PC-9 (cell line): ENCODE data around the gene CELF2. TPM values are rescaled to one million over a fixed set of nuclear protein-coding genes. Genes with fewer than 3 reads are reported as not detected.

Experiments
- BruUV-seq: library from RNA; stranded (reverse); fragments of 400-500 nt; replicated peaks from 2 replicates; lab custom pipeline; 2021; lab: Mats Ljungman, UMichigan
- CTCF ChIA-PET: fragments of 300-600 bp; sonication (Branson Sonifier 250); formaldehyde crosslinking; loops from one replicate; lab custom pipeline; 2022; ENCODE audit warnings: antibody characterized with exemption; lab: Charles Lee
- POLR2A ChIA-PET: fragments of 300-600 bp; sonication (Branson Sonifier 250); formaldehyde crosslinking; loops from one replicate; lab custom pipeline; 2022; ENCODE audit warnings: antibody characterized with exemption; ENCODE audit not compliant: unreplicated experiment; lab: Charles Lee
- DNase-seq, 2 experiments: peaks; one replicate each; pipeline versions ENCODE4 v3.0.0 to v3.0.0-alpha.2; 2015 to 2022; ENCODE audit warnings: mixed read lengths in 1 of 2
- H2AFZ ChIP-seq: fragments of 200-600 bp; sonication (generic); 2 replicates; pipeline ENCODE4 v1.8.1; 2017; ENCODE audit warnings: antibody characterized with exemption
- H3F3A ChIP-seq: fragments of 200-600 bp; sonication (generic); 2 replicates; pipeline ENCODE4 v1.8.1; 2017; ENCODE audit warnings: antibody characterized with exemption, mild to moderate bottlenecking, low read depth; ENCODE audit not compliant: insufficient read depth
- H3K27ac ChIP-seq: fragments of 200-600 bp; sonication (generic); 2 replicates; pipeline ENCODE4 v1.6.1; 2016; ENCODE audit warnings: mixed run types
- H3K27me3 ChIP-seq: fragments of 200-600 bp; sonication (generic); 2 replicates; pipeline ENCODE4 v1.6.1; 2016; ENCODE audit warnings: low read depth, mixed run types; ENCODE audit not compliant: insufficient read depth
- H3K36me3 ChIP-seq: fragments of 200-600 bp; sonication (generic); 2 replicates; pipeline ENCODE4 v1.6.1; 2016; ENCODE audit warnings: low read depth, mixed run types
- H3K4me1 ChIP-seq: fragments of 200-600 bp; sonication (generic); replicated peaks from 2 replicates; pipeline ENCODE4 v1.6.1; 2016; ENCODE audit warnings: mixed run types; ENCODE audit not compliant: insufficient read depth
- H3K4me2 ChIP-seq: fragments of 200-600 bp; sonication (generic); 2 replicates; pipeline ENCODE4 v1.6.1; 2017; ENCODE audit warnings: mixed run types
- H3K4me3 ChIP-seq: fragments of 200-600 bp; sonication (generic); 2 replicates; pipeline ENCODE4 v1.6.1; 2016; ENCODE audit warnings: mixed run types
- H3K79me2 ChIP-seq: fragments of 200-600 bp; sonication (generic); 2 replicates; pipeline ENCODE4 v1.6.1; 2017; ENCODE audit warnings: low read depth, mixed run types
- H3K9me2 ChIP-seq: fragments of 200-600 bp; sonication (generic); 2 replicates; pipeline ENCODE4 v1.8.1; 2017; ENCODE audit warnings: mild to moderate bottlenecking; ENCODE audit not compliant: insufficient read depth
- H3K9me3 ChIP-seq: fragments of 200-600 bp; sonication (generic); 2 replicates; pipeline ENCODE4 v1.8.1; 2016; ENCODE audit warnings: low read depth; ENCODE audit not compliant: insufficient read depth
- H4K20me1 ChIP-seq: fragments of 200-600 bp; sonication (generic); 2 replicates; pipeline ENCODE4 v1.8.1; 2017; ENCODE audit not compliant: insufficient read depth
- CTCF ChIP-seq: fragments of 200-600 bp; sonication (generic); conservative IDR thresholded peaks from 2 replicates; pipeline ENCODE4 v1.6.1; 2017; ENCODE audit warnings: mixed run types, antibody characterized with exemption, mild to moderate bottlenecking, moderate library complexity
- EZH2 ChIP-seq: fragments of 200-600 bp; sonication (generic); IDR thresholded peaks from 2 replicates; pipeline ENCODE4 v1.8.0; 2017; ENCODE audit warnings: antibody characterized with exemption, low read depth
- intact Hi-C: fragments of 100-400 bp; cut with micrococcal nuclease; formaldehyde crosslinking; loops from one replicate; pipeline ENCODE4 v1.10.0; 2022; ENCODE audit not compliant: unreplicated experiment
- total RNA-seq: library from RNA; stranded (reverse); gene quantifications from 2 replicates; pipeline ENCODE4 v1.2.3, GENCODE V29; 2021

The CELF2 gene
- total RNA-seq, 1 experiment from 2014 or later: not detected

DNA sequence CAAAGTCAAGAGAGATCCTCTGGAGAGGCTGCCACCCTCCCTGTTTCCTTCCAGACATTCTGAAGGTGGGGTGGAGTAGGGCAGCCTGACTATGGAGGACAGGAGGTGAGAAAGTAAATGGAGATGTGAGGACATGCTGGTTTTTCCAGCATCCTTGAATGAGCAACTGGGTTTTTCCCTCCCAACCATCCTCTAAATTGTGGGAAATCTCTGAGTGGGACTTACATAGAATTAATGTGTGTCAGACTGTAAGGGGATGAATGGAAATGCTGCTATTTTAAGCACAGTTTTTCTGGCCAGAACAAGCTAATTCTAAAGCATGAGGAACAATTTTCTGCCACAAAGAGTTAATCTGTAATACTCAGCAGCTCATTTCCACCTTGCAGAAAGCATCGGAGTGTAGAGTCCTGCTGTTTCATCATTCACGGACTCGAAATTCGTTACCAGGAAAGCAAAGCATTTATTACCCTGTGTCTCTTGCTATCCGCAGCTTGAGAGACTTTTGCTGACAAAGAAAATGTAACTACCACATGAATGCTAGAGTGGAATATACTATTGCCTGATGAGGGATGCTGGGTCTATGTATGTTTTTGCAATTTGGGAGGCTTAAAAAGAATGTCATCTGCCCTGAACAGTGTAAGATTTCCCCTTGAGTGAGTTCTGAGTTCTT, 213.0 kb downstream of the CELF2 start:
- no peaks in the 10 kb centered on the region for H3K36me3 ChIP-seq
- no peak overlapping the region for H3K4me3 ChIP-seq
- no peaks in the 10 kb centered on the region for H3K9me3 ChIP-seq
- no peak overlapping the region for H3K27ac ChIP-seq
- H3F3A ChIP-seq: no peaks in the 10 kb centered on the region
- no peaks in the 10 kb centered on the region for H3K79me2 ChIP-seq
- TF ChIP-seq EZH2 (no peak), CTCF (no peak)
- no peaks in the 10 kb centered on the region for H3K9me2 ChIP-seq
- CTCF ChIA-PET: no interaction called here
- no peak overlapping the region for H2AFZ ChIP-seq
- H4K20me1 ChIP-seq: no peaks in the 10 kb centered on the region
- H3K27me3 ChIP-seq: peaks cover 63% of the 10 kb centered on the region
- no TSS peak for BruUV-seq
- H3K4me1 ChIP-seq: no peaks in the 10 kb centered on the region
- intact Hi-C loops: no loop called here
- POLR2A ChIA-PET: no interaction called here
- H3K4me2 ChIP-seq: no peak overlapping the region
- DNase-seq: no peak

GRCh38 chr10:11231285-11231684, 213.6 kb downstream of the CELF2 start:
- Histone ChIP-seq H3K9me3 (no peaks in the 10 kb centered on the region), H3K4me3 (no peak overlapping the region), H3K36me3 (no peaks in the 10 kb centered on the region), H3K9me2 (no peaks in the 10 kb centered on the region), H4K20me1 (no peaks in the 10 kb centered on the region), H3K4me1 (no peaks in the 10 kb centered on the region), H2AFZ (no peak overlapping the region), H3K27ac (no peak overlapping the region), H3K27me3 (peaks cover 66% of the 10 kb centered on the region), H3K79me2 (no peaks in the 10 kb centered on the region), H3F3A (no peaks in the 10 kb centered on the region), H3K4me2 (no peak overlapping the region)
- intact Hi-C loops: no loop called here
- DNase-seq: no peak
- POLR2A ChIA-PET: no interaction called here
- CTCF ChIA-PET: interaction anchor here (0.5 kb wide), 1 partner anchor 24 kb away, joined by 3 read pairs; no protein-coding TSS in a partner anchor
- BruUV-seq: no TSS peak
- TF ChIP-seq EZH2: no peak
- no peak for TF ChIP-seq CTCF

DNA sequence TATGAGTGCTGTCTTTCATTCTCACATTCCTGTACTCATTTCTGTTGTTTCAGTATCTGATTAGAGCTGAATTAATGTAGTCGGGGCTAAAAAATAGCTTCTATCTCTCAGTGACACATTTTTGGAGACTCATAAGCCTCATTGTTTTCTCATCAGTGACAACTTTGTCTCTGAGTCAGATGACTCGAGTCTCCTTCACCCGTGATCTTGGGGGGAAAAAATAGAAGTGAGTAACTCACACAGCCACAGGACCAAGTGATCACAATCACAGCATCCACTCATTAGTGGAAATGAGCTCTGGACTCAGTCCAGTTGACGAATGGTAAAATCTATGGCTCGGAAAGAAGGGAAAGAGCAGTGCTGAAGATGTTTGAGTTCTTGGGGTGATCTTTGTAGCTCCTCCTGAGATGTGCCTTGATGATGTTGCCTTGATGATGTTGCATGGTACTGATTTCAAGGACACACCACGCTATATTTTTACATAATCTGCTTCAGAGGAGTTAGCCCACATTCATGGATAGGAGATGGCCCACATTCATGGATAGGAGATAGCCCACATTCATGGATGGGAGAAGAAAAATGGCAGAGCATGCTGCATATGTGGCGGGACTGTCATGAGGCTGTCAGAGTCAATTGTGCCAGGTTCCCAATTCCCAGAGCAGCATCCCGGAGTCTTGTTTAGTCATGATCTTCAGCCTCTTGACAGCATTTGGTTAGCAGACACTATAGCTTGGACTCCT, 214.7 kb downstream of the CELF2 start:
- Histone ChIP-seq H3K36me3 (no peaks in the 10 kb centered on the region), H3K9me2 (no peaks in the 10 kb centered on the region), H3K9me3 (no peaks in the 10 kb centered on the region), H3K79me2 (no peaks in the 10 kb centered on the region), H3K4me3 (no peak overlapping the region), H3K4me1 (no peaks in the 10 kb centered on the region), H3K27me3 (peaks cover 68% of the 10 kb centered on the region), H3F3A (no peaks in the 10 kb centered on the region), H3K27ac (no peak overlapping the region), H4K20me1 (no peaks in the 10 kb centered on the region), H2AFZ (no peak overlapping the region), H3K4me2 (no peak overlapping the region)
- no TSS peak for BruUV-seq
- DNase-seq: no peak
- TF ChIP-seq EZH2: no peak
- TF ChIP-seq CTCF: no peak
- ChIA-PET CTCF (no interaction called here), POLR2A (no interaction called here)
- intact Hi-C loops: no loop called here
